Lower leg skin (tissue), 4 donors: ENCODE measurements around the gene SEMA7A. TPM values are rescaled to one million over a fixed set of nuclear protein-coding genes. Genes with fewer than 3 reads are reported as not detected.

Source experiments
- DNase-seq, 2 donors: peaks; one replicate each; pipeline ENCODE4 v3.0.0-alpha.2; 2019; ENCODE audit warnings: low spot score in 2 of 2
- H3K4me3 ChIP-seq: fragments of 200-600 bp; sonication (generic); 2 replicates; pipeline ENCODE4 v1.5.1; 2017; ENCODE audit warnings: mild to moderate bottlenecking, low read depth; ENCODE audit not compliant: poor library complexity, severe bottlenecking
- POLR2A ChIP-seq, 2 donors: fragments of 450-650 bp; IDR thresholded peaks; one replicate each; pipeline ENCODE4 v1.6.1; 2016 to 2017; ENCODE audit warnings: antibody characterized with exemption in 2 of 2, mild to moderate bottlenecking in 1 of 2, moderate library complexity in 1 of 2
- WGBS, 2 donors: methylation state at CpG; one replicate each; pipeline ENCODE4 v1.1.5; 2018; 5-methylcytosine and 5-hydroxymethylcytosine counted together
- intact Hi-C: fragments of 100-400 bp; cut with DNase I; formaldehyde crosslinking; loops from one replicate; pipeline ENCODE4 v1.15.0; 2023; ENCODE audit warnings: low total_unique reads
- total RNA-seq, 4 donors: library from RNA; depleted of rRNA; stranded (reverse); fragments of >200 nt; gene quantifications; one replicate each; pipeline ENCODE4 v1.1.0, GENCODE V29; 2016
- TF ChIP-seq, protein P1 (sequence below), 3 donors: fragments of 450-650 bp; IDR thresholded peaks; one replicate each; pipeline ENCODE4 v1.5.1; 2016; ENCODE audit warnings: antibody characterized with exemption in 3 of 3, mild to moderate bottlenecking in 3 of 3, moderate library complexity in 2 of 3

The SEMA7A gene
- total RNA-seq, 4 donors from 2014 or later = 16.7 to 30.5 (median 20.5) TPM

DNA sequence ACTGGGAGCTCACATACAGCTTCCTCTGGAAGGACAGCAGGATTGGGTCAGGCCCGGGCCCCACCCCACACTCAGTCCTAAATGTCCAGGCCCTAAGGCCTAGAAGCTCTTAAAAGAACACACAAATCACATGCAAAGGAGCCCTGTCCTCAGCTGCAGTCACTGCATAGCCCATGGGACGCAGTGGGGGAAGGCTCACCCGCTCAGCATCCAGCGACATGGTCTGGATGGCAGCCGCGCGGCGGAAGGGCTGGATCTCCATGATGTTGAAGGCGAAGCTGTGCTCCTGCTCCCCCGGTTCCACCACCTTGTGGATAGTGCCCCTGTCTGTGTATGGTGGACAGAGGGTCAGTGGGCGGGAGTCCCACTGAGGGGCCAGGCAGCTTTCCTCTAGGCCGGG lies 22.1 kb downstream of the SEMA7A start:
- intact Hi-C loops = no loop called here
- no peak overlapping the region for H3K4me3 ChIP-seq
- 86 to 90% methylated on average over 11 to 12 of the region's 12 CpGs for WGBS, 2 donors
- DNase-seq = no peak
- TF ChIP-seq, protein P1, sequence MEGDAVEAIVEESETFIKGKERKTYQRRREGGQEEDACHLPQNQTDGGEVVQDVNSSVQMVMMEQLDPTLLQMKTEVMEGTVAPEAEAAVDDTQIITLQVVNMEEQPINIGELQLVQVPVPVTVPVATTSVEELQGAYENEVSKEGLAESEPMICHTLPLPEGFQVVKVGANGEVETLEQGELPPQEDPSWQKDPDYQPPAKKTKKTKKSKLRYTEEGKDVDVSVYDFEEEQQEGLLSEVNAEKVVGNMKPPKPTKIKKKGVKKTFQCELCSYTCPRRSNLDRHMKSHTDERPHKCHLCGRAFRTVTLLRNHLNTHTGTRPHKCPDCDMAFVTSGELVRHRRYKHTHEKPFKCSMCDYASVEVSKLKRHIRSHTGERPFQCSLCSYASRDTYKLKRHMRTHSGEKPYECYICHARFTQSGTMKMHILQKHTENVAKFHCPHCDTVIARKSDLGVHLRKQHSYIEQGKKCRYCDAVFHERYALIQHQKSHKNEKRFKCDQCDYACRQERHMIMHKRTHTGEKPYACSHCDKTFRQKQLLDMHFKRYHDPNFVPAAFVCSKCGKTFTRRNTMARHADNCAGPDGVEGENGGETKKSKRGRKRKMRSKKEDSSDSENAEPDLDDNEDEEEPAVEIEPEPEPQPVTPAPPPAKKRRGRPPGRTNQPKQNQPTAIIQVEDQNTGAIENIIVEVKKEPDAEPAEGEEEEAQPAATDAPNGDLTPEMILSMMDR (IDR thresholded peaks at IDR 0.05) = no peak
- no peak for TF ChIP-seq POLR2A (IDR thresholded peaks at IDR 0.05)

DNA sequence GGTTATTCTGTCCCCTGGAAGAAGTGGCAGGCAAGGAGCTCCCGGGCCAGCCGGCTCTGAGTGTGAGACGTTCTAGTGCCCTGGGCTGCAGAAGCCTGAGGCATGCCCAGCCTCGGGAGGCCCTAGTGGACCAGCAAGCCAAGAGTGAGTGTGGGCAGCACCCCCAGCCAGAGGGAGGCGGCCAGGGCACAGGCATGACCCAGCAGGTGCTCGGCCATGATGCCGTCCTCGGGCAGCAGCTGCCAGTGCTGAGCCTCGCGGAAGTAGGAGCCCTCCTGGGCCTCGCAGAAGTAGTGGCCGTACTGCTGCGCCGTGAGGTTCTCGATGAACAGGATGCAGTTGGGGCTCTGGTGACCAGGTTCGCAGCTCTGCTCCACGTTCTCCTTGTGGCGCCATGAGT lies 23.3 kb downstream of the SEMA7A start:
- WGBS, 2 donors = 90 to 94% methylated on average over 9 to 16 of the region's 18 CpGs
- TF ChIP-seq POLR2A (IDR thresholded peaks at IDR 0.05) = no peak
- TF ChIP-seq, protein P1 (IDR thresholded peaks at IDR 0.05) = no peak
- intact Hi-C loops = no loop called here
- DNase-seq = no peak
- H3K4me3 ChIP-seq = no peak overlapping the region

DNA sequence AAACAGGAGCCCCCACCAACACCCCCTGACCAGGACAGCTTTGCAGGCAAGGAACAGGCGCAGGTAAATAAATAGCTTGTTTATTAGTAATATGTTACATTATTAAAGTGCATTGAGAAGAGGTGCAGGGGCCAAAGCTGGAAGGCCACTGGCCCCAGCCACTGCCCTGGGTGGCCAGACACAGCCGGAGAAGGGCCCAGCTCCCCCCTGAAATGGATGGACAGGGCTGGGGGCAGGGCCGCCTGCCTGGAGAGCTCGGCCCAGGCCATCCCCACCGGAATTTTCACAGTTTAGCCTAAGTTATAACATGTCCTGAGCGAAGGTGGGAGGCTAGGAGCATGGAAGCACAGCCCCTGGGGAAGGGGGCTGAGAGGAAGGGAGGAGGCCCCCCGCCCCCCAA lies 24.5 kb downstream of the SEMA7A start:
- no peak overlapping the region for H3K4me3 ChIP-seq
- 78 to 84% methylated on average over 7 of the region's 7 CpGs for WGBS, 2 donors
- TF ChIP-seq, protein P1 (IDR thresholded peaks at IDR 0.05) = no peak
- no peak for TF ChIP-seq POLR2A (IDR thresholded peaks at IDR 0.05)
- DNase-seq = no peak
- intact Hi-C loops = no loop called here

DNA sequence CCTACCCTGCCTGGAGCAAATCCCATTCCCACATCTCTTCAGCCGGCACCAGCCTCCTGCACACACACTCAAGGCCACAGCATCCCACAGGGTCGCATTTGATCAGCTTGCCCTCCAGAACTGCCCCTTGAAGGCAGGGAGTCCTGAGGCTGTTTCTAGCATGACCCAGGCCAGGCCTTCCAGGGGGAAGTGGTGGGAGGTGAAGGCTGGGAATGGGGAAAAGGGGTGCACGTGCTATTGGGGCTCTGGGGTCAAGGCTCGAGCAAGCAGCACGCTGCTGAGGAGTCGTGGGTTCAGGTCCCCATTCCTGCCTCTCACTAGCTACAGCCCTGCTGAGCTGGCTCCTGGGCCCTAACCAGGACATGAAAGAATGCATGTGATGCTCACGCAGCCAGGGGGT lies 24.9 kb downstream of the SEMA7A start:
- no peak for TF ChIP-seq POLR2A (IDR thresholded peaks at IDR 0.05)
- TF ChIP-seq, protein P1 (IDR thresholded peaks at IDR 0.05) = no peak
- WGBS, 2 donors = 77 to 87% methylated on average over 7 of the region's 7 CpGs
- H3K4me3 ChIP-seq = no peak overlapping the region
- no peak for DNase-seq
- intact Hi-C loops = no loop called here

DNA sequence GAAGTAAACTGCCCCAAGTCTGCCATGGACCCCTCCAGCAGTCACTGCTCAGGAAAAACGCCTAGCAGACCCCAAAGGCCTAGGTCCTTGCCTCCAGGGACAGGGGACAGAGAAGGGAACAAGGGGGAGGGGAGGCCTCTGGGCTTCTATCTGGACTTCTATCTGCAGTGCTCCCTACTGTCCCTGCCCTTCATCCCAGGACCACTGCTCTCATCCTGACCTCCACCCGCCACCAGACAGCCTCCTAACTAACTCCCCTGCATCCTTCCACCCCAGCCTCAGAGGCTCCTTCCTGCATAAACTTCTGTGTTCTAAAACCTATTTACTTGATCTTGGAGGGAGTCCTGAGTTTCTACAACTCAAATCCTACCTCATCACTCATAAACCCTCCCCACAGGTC lies 25.4 kb downstream of the SEMA7A start:
- H3K4me3 ChIP-seq = no peak overlapping the region
- intact Hi-C loops = no loop called here
- TF ChIP-seq POLR2A (IDR thresholded peaks at IDR 0.05) = no peak
- TF ChIP-seq, protein P1 (IDR thresholded peaks at IDR 0.05) = no peak
- WGBS, 2 donors = 81 to 89% methylated on average over 2 of the region's 2 CpGs
- DNase-seq = no peak

DNA sequence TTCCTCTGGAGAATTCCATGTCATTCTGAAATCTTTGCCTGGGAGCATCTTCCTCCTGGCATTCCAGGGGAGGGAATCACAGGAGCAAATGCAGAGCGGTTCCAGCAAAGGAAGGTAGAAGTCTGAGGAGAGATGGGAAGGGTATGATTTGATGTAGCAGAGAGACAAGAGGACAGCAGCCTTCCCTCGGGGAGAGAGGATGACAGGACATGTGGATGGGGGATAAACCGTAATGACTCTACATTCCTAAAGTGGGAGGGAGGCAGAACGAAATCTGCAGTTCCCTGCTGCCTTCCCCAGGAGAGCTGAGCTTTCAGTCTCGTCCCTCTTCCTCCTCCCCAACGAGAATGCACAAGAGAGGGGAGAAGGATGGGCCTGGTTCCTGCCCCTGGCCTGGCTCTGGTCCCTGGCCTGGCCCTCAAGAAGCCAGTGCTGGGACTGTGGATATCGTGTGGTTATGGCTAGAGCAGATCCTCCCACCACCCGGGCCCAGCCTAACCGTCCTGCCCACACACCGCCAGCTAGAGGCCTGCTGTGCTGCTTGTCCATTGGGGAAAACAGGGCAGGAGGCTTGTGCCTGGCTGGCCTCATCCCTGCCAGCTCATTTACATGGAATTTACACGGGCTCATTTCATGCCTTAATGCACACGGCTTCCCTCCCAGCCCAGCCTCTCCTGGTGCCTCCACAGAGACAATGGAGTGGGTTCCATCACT lies 26.6 kb downstream of the SEMA7A start:
- H3K4me3 ChIP-seq = no peak overlapping the region
- DNase-seq = no peak
- TF ChIP-seq, protein P1 (IDR thresholded peaks at IDR 0.05) = no peak
- TF ChIP-seq POLR2A (IDR thresholded peaks at IDR 0.05) = no peak
- intact Hi-C loops = no loop called here
- WGBS, 2 donors = 30 to 36% methylated on average over 12 of the region's 12 CpGs
